SK-N-SH (cell line): ENCODE measurements around the gene C9orf72. TPM values are rescaled to one million over a fixed set of nuclear protein-coding genes. Genes with fewer than 3 reads are reported as not detected.

Source experiments
- CTCF ChIA-PET: fragments of 300-600, 350-600 bp; formaldehyde crosslinking; extraction: SDS; loops from one replicate; lab custom pipeline; 2021; lab: Yijun Ruan, JAX
- POLR2A ChIA-PET: fragments of 350-600 bp; sonication (Branson Sonifier 250); formaldehyde crosslinking; extraction: SDS; loops from one replicate; lab custom pipeline; 2020; ENCODE audit warnings: antibody characterized with exemption, inconsistent platforms; lab: Yijun Ruan, JAX
- DNase-seq: peaks from one replicate; pipeline ENCODE4 v3.0.0; 2012
- H2AFZ ChIP-seq: fragments of 200-600 bp; sonication (generic); 2 replicates; pipeline ENCODE4 v1.8.1; 2016; ENCODE audit warnings: antibody characterized with exemption, mild to moderate bottlenecking, low read depth
- H3F3A ChIP-seq: fragments of 200-600 bp; sonication (generic); replicated peaks from 2 replicates; pipeline ENCODE3; 2016; ENCODE audit warnings: antibody characterized with exemption, mild to moderate bottlenecking; ENCODE audit not compliant: insufficient read depth
- H3K27ac ChIP-seq, 2 experiments: fragments of 200-500 bp in 1 of 2; fragments of 200-600 bp in 1 of 2; sonication (Bioruptor generic) in 1 of 2; sonication (generic), shearing (Covaris generic) in 1 of 2; 2 replicates each; pipeline versions ENCODE4 v1.5.1 to v1.6.1; 2014 to 2016; ENCODE audit warnings: low read depth in 2 of 2, inconsistent platforms in 1 of 2, low read length in 1 of 2, mild to moderate bottlenecking in 1 of 2, mixed read lengths in 1 of 2
- H3K27me3 ChIP-seq: fragments of 200-600 bp; sonication (generic), shearing (Covaris generic); 2 replicates; pipeline ENCODE4 v1.6.1; 2016; ENCODE audit warnings: mixed run types; ENCODE audit not compliant: insufficient read depth
- H3K36me3 ChIP-seq, 2 experiments: fragments of 200-500 bp in 1 of 2; fragments of 200-600 bp in 1 of 2; sonication (Bioruptor generic) in 1 of 2; sonication (generic) in 1 of 2; replicated peaks in 1 of 2; 2 replicates each; pipeline versions ENCODE3 to v1.5.1; 2014 to 2016; ENCODE audit warnings: low read length in 1 of 2, mild to moderate bottlenecking in 1 of 2; ENCODE audit not compliant: insufficient read depth in 2 of 2, control insufficient read depth in 1 of 2
- H3K4me1 ChIP-seq, 2 experiments: fragments of 200-500 bp in 1 of 2; fragments of 200-600 bp in 1 of 2; sonication (Bioruptor generic) in 1 of 2; sonication (generic), shearing (Covaris generic) in 1 of 2; 2 replicates each; pipeline versions ENCODE4 v1.5.1 to v1.6.1; 2014 to 2016; ENCODE audit warnings: low read depth in 1 of 2, low read length in 1 of 2, mixed run types in 1 of 2; ENCODE audit not compliant: insufficient read depth in 2 of 2, control insufficient read depth in 1 of 2
- H3K4me2 ChIP-seq: fragments of 200-600 bp; sonication (generic), shearing (Covaris generic); 2 replicates; pipeline ENCODE4 v1.6.1; 2017; ENCODE audit warnings: mixed run types
- H3K4me3 ChIP-seq, 2 experiments: fragments of 200-500 bp in 1 of 2; fragments of 200-600 bp in 1 of 2; sonication (Bioruptor generic) in 1 of 2; sonication (generic), shearing (Covaris generic) in 1 of 2; 2 replicates each; pipeline versions ENCODE4 v1.5.1 to v1.8.1; 2014 to 2016; ENCODE audit warnings: low read depth in 2 of 2, inconsistent platforms in 1 of 2, low read length in 1 of 2, mild to moderate bottlenecking in 1 of 2, mixed read lengths in 1 of 2, moderate library complexity in 1 of 2
- H3K79me2 ChIP-seq: fragments of 200-600 bp; sonication (generic); 2 replicates; pipeline ENCODE4 v1.8.1; 2017; ENCODE audit warnings: mild to moderate bottlenecking; ENCODE audit not compliant: insufficient read depth
- H3K9ac ChIP-seq: fragments of 200-600 bp; sonication (generic); 2 replicates; pipeline ENCODE4 v1.6.1; 2017; ENCODE audit warnings: mixed run types
- H3K9me2 ChIP-seq: fragments of 200-600 bp; sonication (generic); 2 replicates; pipeline ENCODE4 v1.6.1; 2017; ENCODE audit warnings: mixed run types
- H3K9me3 ChIP-seq: fragments of 200-600 bp; sonication (generic); 2 replicates; pipeline ENCODE4 v1.6.1; 2017; ENCODE audit warnings: mixed run types, mild to moderate bottlenecking, moderate library complexity
- H4K20me1 ChIP-seq: fragments of 200-600 bp; sonication (generic); 2 replicates; pipeline ENCODE4 v1.6.1; 2017; ENCODE audit warnings: mild to moderate bottlenecking, mixed run types; ENCODE audit not compliant: insufficient read depth
- ELF1 ChIP-seq: IDR thresholded peaks from 2 replicates; pipeline ENCODE4 v1.4.0; 2012
- FOSL2 ChIP-seq: IDR thresholded peaks from 2 replicates; pipeline ENCODE4 v1.4.0; 2012; ENCODE audit warnings: low read depth, mild to moderate bottlenecking, moderate library complexity, borderline replicate concordance
- FOXM1 ChIP-seq: IDR thresholded peaks from 2 replicates; pipeline ENCODE4 v1.4.0; 2012; ENCODE audit warnings: low read depth, mild to moderate bottlenecking
- GABPA ChIP-seq: IDR thresholded peaks from 2 replicates; pipeline ENCODE4 v1.4.0; 2012; ENCODE audit warnings: low read depth, mild to moderate bottlenecking
- MEF2A ChIP-seq: IDR thresholded peaks from 2 replicates; pipeline ENCODE4 v1.4.0; 2012; ENCODE audit warnings: low read depth, borderline replicate concordance
- TEAD4 ChIP-seq: IDR thresholded peaks from 2 replicates; pipeline ENCODE4 v1.4.0; 2012; ENCODE audit warnings: mild to moderate bottlenecking, borderline replicate concordance; ENCODE audit not compliant: insufficient read depth
- WGBS: methylation state at CpG from one replicate; pipeline ENCODE4 v1.1.6; 2017; ENCODE audit warnings: low lambda C conversion rate; 5-methylcytosine and 5-hydroxymethylcytosine counted together
- polyA plus RNA-seq, 3 experiments: library from polyadenylated mRNA; depleted of rRNA; stranded (reverse); fragments of >200 nt; gene quantifications; 2 replicates each; pipeline ENCODE4 v1.2.3, GENCODE V29; 2012
- TF ChIP-seq, protein P1 (sequence below): fragments of 150-350 bp; IDR thresholded peaks from 2 replicates; pipeline ENCODE4 v1.6.1; 2016; ENCODE audit warnings: mild to moderate bottlenecking, low read depth, low read length
- TF ChIP-seq, protein P2 (sequence below): IDR thresholded peaks from 2 replicates; pipeline ENCODE4 v1.6.1; 2012; ENCODE audit warnings: mild to moderate bottlenecking, low read depth, low read length, moderate library complexity
- TF ChIP-seq, protein P3 (sequence below): IDR thresholded peaks from 2 replicates; pipeline ENCODE4 v1.4.0; 2012; ENCODE audit warnings: low read depth, borderline replicate concordance

The C9orf72 gene
- polyA plus RNA-seq, 1 of the 3 experiments (the other 2 are of a cell fraction): 4.0 TPM

DNA sequence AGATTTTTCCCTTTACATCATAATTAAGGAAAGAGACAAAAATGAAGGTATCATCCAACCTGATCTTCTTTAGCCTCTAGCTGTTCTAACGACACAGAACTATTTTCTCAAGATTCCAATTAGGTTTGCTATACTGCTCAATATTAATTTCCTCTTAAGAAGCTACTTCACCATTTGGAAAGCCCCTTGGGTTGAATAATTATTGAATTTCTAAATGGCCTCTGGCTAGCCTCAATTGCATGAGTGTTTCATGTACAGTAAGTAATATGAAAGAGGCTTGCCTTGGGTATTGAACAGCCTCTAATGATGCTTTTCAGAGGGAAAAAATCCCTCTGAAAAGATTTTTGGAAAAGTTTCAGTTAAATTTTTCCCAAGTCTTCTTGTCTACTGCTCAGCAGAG, 40.0 kb downstream of the C9orf72 start:
- Histone ChIP-seq H3K4me2 (no peak overlapping the region), H3K9ac (no peak overlapping the region), H3K27me3 (no peaks in the 10 kb centered on the region), H3K9me2 (no peaks in the 10 kb centered on the region), H3F3A (no peaks in the 10 kb centered on the region), H3K79me2 (no peaks in the 10 kb centered on the region), H3K9me3 (no peaks in the 10 kb centered on the region), H3K27ac (no peak overlapping the region), H3K4me1 (peaks cover 0 to 8% of the 10 kb centered on the region in 2 experiments; a peak in 1 of 4 replicates), H2AFZ (no peak overlapping the region), H4K20me1 (no peaks in the 10 kb centered on the region), H3K36me3 (no peaks in the 10 kb centered on the region), H3K4me3 (no peak overlapping the region)
- CTCF ChIA-PET: interaction anchor here (0.8 to 1.8 kb wide), 3 partner anchors 14 to 195 kb away, joined by 3 to 5 read pairs (median 5); no protein-coding TSS in a partner anchor
- TF ChIP-seq, protein P1, sequence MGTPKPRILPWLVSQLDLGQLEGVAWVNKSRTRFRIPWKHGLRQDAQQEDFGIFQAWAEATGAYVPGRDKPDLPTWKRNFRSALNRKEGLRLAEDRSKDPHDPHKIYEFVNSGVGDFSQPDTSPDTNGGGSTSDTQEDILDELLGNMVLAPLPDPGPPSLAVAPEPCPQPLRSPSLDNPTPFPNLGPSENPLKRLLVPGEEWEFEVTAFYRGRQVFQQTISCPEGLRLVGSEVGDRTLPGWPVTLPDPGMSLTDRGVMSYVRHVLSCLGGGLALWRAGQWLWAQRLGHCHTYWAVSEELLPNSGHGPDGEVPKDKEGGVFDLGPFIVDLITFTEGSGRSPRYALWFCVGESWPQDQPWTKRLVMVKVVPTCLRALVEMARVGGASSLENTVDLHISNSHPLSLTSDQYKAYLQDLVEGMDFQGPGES: no peak
- TF ChIP-seq, protein P2, sequence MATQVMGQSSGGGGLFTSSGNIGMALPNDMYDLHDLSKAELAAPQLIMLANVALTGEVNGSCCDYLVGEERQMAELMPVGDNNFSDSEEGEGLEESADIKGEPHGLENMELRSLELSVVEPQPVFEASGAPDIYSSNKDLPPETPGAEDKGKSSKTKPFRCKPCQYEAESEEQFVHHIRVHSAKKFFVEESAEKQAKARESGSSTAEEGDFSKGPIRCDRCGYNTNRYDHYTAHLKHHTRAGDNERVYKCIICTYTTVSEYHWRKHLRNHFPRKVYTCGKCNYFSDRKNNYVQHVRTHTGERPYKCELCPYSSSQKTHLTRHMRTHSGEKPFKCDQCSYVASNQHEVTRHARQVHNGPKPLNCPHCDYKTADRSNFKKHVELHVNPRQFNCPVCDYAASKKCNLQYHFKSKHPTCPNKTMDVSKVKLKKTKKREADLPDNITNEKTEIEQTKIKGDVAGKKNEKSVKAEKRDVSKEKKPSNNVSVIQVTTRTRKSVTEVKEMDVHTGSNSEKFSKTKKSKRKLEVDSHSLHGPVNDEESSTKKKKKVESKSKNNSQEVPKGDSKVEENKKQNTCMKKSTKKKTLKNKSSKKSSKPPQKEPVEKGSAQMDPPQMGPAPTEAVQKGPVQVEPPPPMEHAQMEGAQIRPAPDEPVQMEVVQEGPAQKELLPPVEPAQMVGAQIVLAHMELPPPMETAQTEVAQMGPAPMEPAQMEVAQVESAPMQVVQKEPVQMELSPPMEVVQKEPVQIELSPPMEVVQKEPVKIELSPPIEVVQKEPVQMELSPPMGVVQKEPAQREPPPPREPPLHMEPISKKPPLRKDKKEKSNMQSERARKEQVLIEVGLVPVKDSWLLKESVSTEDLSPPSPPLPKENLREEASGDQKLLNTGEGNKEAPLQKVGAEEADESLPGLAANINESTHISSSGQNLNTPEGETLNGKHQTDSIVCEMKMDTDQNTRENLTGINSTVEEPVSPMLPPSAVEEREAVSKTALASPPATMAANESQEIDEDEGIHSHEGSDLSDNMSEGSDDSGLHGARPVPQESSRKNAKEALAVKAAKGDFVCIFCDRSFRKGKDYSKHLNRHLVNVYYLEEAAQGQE: no peak
- TF ChIP-seq TEAD4: no peak
- no peak for TF ChIP-seq FOXM1
- TF ChIP-seq GABPA: no peak
- no peak for TF ChIP-seq MEF2A
- TF ChIP-seq ELF1: no peak
- DNase-seq: no peak
- 93% methylated on average over 1 of the region's 1 CpG for WGBS
- POLR2A ChIA-PET: no interaction called here

DNA sequence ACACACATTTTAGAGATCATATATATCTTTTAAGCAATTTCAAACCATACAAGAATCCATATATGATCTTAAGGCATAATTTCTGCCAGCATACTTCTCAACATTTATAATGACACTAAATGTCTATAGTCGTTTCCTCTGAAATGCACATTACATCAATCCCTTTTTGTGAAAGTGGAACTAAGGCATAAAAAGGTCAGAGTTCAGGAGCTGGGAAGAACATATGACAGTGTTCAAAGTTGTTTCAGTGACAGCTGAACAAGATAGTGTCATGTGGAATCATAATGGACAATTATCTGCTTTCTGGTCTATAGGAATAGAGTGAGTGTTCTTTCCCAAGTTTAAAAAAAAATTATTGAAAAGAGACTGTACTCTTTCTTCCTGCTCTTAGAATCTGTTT, 41.2 kb downstream of the C9orf72 start:
- 80% methylated on average over 1 of the region's 1 CpG for WGBS
- CTCF ChIA-PET: interaction anchor here (1.8 kb wide), 1 partner anchor 15 kb away, joined by 5 read pairs; no protein-coding TSS in a partner anchor

More for the DNA sequence above, 41.2 kb downstream of the C9orf72 start:
- Histone ChIP-seq H3K27ac (no peak overlapping the region), H3K9ac (no peak overlapping the region), H3K27me3 (no peaks in the 10 kb centered on the region), H3K4me2 (no peak overlapping the region), H3K9me2 (no peaks in the 10 kb centered on the region), H4K20me1 (no peaks in the 10 kb centered on the region), H3K36me3 (no peaks in the 10 kb centered on the region), H2AFZ (no peak overlapping the region), H3F3A (peaks cover 2% of the 10 kb centered on the region), H3K79me2 (no peaks in the 10 kb centered on the region), H3K4me1 (peaks cover 0 to 8% of the 10 kb centered on the region in 2 experiments; a peak in 1 of 4 replicates), H3K9me3 (no peaks in the 10 kb centered on the region), H3K4me3 (no peak overlapping the region)
- POLR2A ChIA-PET: no interaction called here
- TF ChIP-seq FOXM1 (no peak), FOSL2 (no peak), TEAD4 (no peak)
- TF ChIP-seq, protein P3, sequence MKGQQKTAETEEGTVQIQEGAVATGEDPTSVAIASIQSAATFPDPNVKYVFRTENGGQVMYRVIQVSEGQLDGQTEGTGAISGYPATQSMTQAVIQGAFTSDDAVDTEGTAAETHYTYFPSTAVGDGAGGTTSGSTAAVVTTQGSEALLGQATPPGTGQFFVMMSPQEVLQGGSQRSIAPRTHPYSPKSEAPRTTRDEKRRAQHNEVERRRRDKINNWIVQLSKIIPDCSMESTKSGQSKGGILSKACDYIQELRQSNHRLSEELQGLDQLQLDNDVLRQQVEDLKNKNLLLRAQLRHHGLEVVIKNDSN: no peak
- no peak for DNase-seq
